Airway epithelial cell (primary cell): ENCODE data around the gene SLC30A1. TPM values are rescaled to one million over a fixed set of nuclear protein-coding genes. Genes with fewer than 3 reads are reported as not detected.

ENCODE experiments used
- total RNA-seq: library from RNA; depleted of rRNA; stranded (reverse); fragments of >200 nt; gene quantifications from 2 replicates; pipeline ENCODE4 v1.2.3, GENCODE V29; 2015

The SLC30A1 gene, protein sequence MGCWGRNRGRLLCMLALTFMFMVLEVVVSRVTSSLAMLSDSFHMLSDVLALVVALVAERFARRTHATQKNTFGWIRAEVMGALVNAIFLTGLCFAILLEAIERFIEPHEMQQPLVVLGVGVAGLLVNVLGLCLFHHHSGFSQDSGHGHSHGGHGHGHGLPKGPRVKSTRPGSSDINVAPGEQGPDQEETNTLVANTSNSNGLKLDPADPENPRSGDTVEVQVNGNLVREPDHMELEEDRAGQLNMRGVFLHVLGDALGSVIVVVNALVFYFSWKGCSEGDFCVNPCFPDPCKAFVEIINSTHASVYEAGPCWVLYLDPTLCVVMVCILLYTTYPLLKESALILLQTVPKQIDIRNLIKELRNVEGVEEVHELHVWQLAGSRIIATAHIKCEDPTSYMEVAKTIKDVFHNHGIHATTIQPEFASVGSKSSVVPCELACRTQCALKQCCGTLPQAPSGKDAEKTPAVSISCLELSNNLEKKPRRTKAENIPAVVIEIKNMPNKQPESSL
- total RNA-seq: 11.6 and 16.5 TPM in 2 replicates

DNA sequence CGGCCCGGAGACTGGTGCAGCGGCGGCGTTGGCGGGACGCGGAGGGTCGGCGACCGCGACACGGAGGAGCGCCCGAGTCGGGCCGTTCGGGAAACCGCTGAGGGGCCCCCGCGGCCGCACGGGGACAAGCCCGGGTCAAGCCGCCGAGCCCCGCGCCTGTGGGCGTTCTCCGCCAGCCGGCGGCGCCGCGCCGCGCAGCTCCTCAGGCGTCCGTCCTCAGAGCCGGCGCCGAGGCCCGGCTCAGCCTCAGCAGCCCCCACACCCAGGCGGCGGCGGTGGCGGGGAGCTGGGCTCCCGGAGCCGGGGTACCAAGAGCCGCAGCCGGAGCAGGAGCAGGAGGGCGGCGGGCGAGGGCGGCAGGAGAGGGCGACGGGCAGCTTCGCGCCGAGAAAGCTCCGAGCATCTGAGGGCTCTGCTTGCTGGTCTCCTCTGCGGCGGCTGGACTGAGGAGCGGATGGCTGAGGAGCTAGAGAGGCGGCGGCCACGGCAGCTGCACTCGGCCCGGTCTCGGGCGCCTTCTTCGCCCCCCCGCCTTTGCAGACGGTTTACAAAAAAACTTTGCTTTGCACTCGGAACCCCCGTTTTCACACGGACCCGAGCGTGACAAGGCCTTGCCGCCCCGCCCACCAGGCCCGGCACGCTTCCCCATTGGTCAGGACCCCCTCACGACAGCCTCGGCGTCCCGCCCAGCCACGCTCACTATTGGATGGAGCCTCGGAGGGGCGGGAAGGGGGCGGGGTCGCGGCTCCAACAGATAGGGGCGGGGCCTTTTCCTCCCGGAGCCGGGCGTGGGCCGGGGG is at the start of gene SLC30A1:
Gene SLC30A1, minus strand, starts transcription at position 522 of the 800 bp plus-strand sequence. CDS start 549 bp downstream, outside the sequence.

Other genes starting within 250 kb of the SLC30A1 start
- not detected in 2 replicates for gene RD3, start 87.0 kb downstream of the SLC30A1 start, total RNA-seq
- gene NEK2, start 96.5 kb upstream of the SLC30A1 start, total RNA-seq: 17.3 and 19.6 TPM in 2 replicates